Gastroesophageal sphincter (tissue), 3 donors: ENCODE results near the gene RALY.

ENCODE experiments used
- EP300 ChIP-seq: sonication (generic); formaldehyde crosslinking; IDR thresholded peaks from one replicate; pipeline ENCODE4 v1.6.1; 2017; ENCODE audit warnings: antibody characterized with exemption, mild to moderate bottlenecking
- TF ChIP-seq, protein P1 (sequence below), 4 experiments: fragments of 200-600 bp in 2 of 4; fragments of 450-650 bp in 2 of 4; sonication (generic) in 1 of 4; IDR thresholded peaks; one replicate each; pipeline ENCODE4 v1.5.1; 2017 to 2019; ENCODE audit warnings: antibody characterized with exemption in 4 of 4, mild to moderate bottlenecking in 2 of 4, moderate library complexity in 2 of 4

DNA sequence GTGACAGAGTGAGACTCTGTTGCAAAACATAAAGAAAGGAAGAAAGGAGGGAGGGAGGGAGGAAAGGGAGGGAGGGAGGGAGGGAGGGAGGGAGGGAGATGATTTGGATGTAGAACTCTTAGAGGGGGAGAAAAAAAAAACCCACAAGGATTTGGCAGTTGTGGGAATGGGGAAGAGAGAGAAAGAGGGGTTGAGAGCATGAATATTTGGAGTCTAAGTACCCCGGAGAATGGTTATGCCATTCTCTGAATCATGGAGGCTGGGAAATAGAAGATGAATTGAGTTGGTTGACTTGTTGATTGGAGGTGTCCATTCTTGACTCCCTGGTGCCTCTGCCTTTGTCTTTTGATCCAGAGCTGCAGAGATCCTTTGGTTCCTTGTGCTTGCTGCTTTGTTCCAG is 35.7 kb downstream of the RALY start:
- TF ChIP-seq EP300 = no peak
- TF ChIP-seq, protein P1, sequence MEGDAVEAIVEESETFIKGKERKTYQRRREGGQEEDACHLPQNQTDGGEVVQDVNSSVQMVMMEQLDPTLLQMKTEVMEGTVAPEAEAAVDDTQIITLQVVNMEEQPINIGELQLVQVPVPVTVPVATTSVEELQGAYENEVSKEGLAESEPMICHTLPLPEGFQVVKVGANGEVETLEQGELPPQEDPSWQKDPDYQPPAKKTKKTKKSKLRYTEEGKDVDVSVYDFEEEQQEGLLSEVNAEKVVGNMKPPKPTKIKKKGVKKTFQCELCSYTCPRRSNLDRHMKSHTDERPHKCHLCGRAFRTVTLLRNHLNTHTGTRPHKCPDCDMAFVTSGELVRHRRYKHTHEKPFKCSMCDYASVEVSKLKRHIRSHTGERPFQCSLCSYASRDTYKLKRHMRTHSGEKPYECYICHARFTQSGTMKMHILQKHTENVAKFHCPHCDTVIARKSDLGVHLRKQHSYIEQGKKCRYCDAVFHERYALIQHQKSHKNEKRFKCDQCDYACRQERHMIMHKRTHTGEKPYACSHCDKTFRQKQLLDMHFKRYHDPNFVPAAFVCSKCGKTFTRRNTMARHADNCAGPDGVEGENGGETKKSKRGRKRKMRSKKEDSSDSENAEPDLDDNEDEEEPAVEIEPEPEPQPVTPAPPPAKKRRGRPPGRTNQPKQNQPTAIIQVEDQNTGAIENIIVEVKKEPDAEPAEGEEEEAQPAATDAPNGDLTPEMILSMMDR (IDR thresholded peaks at IDR 0.05) = no peak
